Choroid plexus epithelial cell (primary cell): ENCODE measurements around the gene PARD3B.
A peak's percentile ranks its signal among the peaks of the same experiment; 100 is the strongest.

Source experiments
- DNase-seq: peaks from one replicate; pipeline ENCODE4 v3.0.0-alpha.2; 2010; ENCODE audit warnings: low read depth
- H3K4me3 ChIP-seq: 2 replicates; pipeline ENCODE4 v1.5.1; 2011; ENCODE audit warnings: low read depth, mild to moderate bottlenecking, control low read depth, low read length, moderate library complexity
- CTCF ChIP-seq: conservative IDR thresholded peaks from 2 replicates; pipeline ENCODE4 v1.5.1; 2011; ENCODE audit warnings: low read depth, mild to moderate bottlenecking, control low read depth, inconsistent platforms, low read length, moderate library complexity

PARD3B gene

GRCh38 chr2:205386109-205386508, 840.8 kb downstream of the PARD3B start:
- peak; percentile 75 for DNase-seq
- TF ChIP-seq CTCF: no peak
- H3K4me3 ChIP-seq: no peak overlapping the region

GRCh38 chr2:205387350-205388055, 842.2 kb downstream of the PARD3B start:
- DNase-seq: no peak
- H3K4me3 ChIP-seq: no peak overlapping the region
- TF ChIP-seq CTCF: no peak

- no peak for DNase-seq
- H3K4me3 ChIP-seq: no peak overlapping the region
- TF ChIP-seq CTCF: no peak
Observed at GRCh38 chr2:205390866-205391265, 845.6 kb downstream of the PARD3B start.

- no peak for TF ChIP-seq CTCF
- H3K4me3 ChIP-seq: no peak overlapping the region
- no peak for DNase-seq
Observed at GRCh38 chr2:205401511-205401910, 856.2 kb downstream of the PARD3B start.

GRCh38 chr2:205402011-205402410, 856.7 kb downstream of the PARD3B start:
- H3K4me3 ChIP-seq: no peak overlapping the region
- no peak for TF ChIP-seq CTCF
- no peak for DNase-seq

- TF ChIP-seq CTCF: no peak
- peak; percentile 53 for DNase-seq
- no peak overlapping the region for H3K4me3 ChIP-seq
Observed at GRCh38 chr2:205403244-205403825, 858.1 kb downstream of the PARD3B start.

GRCh38 chr2:205405194-205405593, 859.9 kb downstream of the PARD3B start:
- no peak for TF ChIP-seq CTCF
- H3K4me3 ChIP-seq: no peak overlapping the region
- peak; percentile 38 for DNase-seq
